HG03139 (cell line): ENCODE data around the gene ATE1.

Experiments used
- ATAC-seq: cut with Tn5 transposase; IDR thresholded peaks from one replicate; pipeline ENCODE4 v1.9.1; 2021; ENCODE audit not compliant: unreplicated experiment

Gene ATE1

GRCh38 chr10:121747163-121747775, 180.6 kb downstream of the ATE1 start:
- ATAC-seq, result no peak

- ATAC-seq, result no peak
Measured at GRCh38 chr10:121741248-121741792, 186.5 kb downstream of the ATE1 start.

- no peak for ATAC-seq
Measured at GRCh38 chr10:121740069-121740468, 187.8 kb downstream of the ATE1 start.

GRCh38 chr10:121739114-121739513, 188.7 kb downstream of the ATE1 start:
- ATAC-seq, result no peak

- no peak for ATAC-seq
Measured at GRCh38 chr10:121736315-121737130, 191.3 kb downstream of the ATE1 start.

GRCh38 chr10:121735263-121735662, 192.6 kb downstream of the ATE1 start:
- no peak for ATAC-seq

- no peak for ATAC-seq
Measured at GRCh38 chr10:121734589-121735045, 193.2 kb downstream of the ATE1 start.

GRCh38 chr10:121732656-121733445, 195.0 kb downstream of the ATE1 start:
- ATAC-seq, result no peak

GRCh38 chr10:121732172-121732571, 195.7 kb downstream of the ATE1 start:
- ATAC-seq, result no peak

GRCh38 chr10:121724282-121724681, 203.5 kb downstream of the ATE1 start:
- ATAC-seq, result no peak

GRCh38 chr10:121722665-121723064, 205.2 kb downstream of the ATE1 start:
- no peak for ATAC-seq

GRCh38 chr10:121721257-121721656, 206.6 kb downstream of the ATE1 start:
- ATAC-seq, result no peak

- no peak for ATAC-seq
Measured at GRCh38 chr10:121715969-121716368, 211.9 kb downstream of the ATE1 start.

- no peak for ATAC-seq
Measured at GRCh38 chr10:121715076-121715475, 212.8 kb downstream of the ATE1 start.

GRCh38 chr10:121713486-121713885, 214.3 kb downstream of the ATE1 start:
- no peak for ATAC-seq

GRCh38 chr10:121710971-121711370, 216.9 kb downstream of the ATE1 start:
- ATAC-seq, result no peak

GRCh38 chr10:121710207-121710606, 217.6 kb downstream of the ATE1 start:
- no peak for ATAC-seq

- ATAC-seq, result no peak
Measured at GRCh38 chr10:121709675-121710073, 218.2 kb downstream of the ATE1 start.

GRCh38 chr10:121708728-121709674, 218.8 kb downstream of the ATE1 start:
- ATAC-seq, result no peak
